ENCODE results near the gene RPL19. TPM values are rescaled to one million over a fixed set of nuclear protein-coding genes. Genes with fewer than 3 reads are reported as not detected.

RPL19 gene
- total and polyA plus RNA-seq, 2 donors (not counting 3 experiments of a cell fraction or from before 2014, with no cell fraction given), result 1,802 to 1,958 TPM

- TF ChIP-seq POLR2A (IDR thresholded peaks at IDR 0.05; ENCODE audit: low read depth, low read length) (no peak), EZH2 (IDR thresholded peaks at IDR 0.05; ENCODE audit: borderline replicate concordance, low read depth, low read length, severe bottlenecking) (peak; percentile 93), CTCF (IDR thresholded peaks at IDR 0.05; ENCODE audit: extremely low read depth in 1 of 2, insufficient read depth in 1 of 2, low read depth in 1 of 2, low read length in 2 of 2) (no peak)
- DNase-seq (ENCODE audit: low read depth, low spot score) (no peak), FAIRE-seq (no peak)
- CTCF ChIA-PET, result interaction anchor here (0.6 to 1.4 kb wide), 7 partner anchors 8 to 61 kb away, joined by 3 to 12 read pairs (median 5); no protein-coding TSS in a partner anchor
- Histone ChIP-seq H3K27me3 (ENCODE audit: control insufficient read depth in 2 of 2, insufficient read depth in 2 of 2, low read length in 2 of 2) (peaks cover 28 to 31% of the 10 kb centered on the region in 2 experiments), H3K4me1 (ENCODE audit: control insufficient read depth, extremely low read depth, insufficient read depth, low read length) (peaks cover 14% of the 10 kb centered on the region), H3K9me1 (replicated peaks; ENCODE audit: control insufficient read depth, extremely low read depth, insufficient read depth, low read length) (no peaks in the 10 kb centered on the region), H3K9ac (replicated peaks; ENCODE audit: extremely low read depth, insufficient read depth, low read length) (no peak within 1 kb of the TSS), H4K20me1 (replicated peaks; ENCODE audit: control insufficient read depth, extremely low read depth, insufficient read depth, low read length) (no peaks in the 10 kb centered on the region), H3K79me2 (ENCODE audit: control insufficient read depth, insufficient read depth, low read length) (no peaks in the 10 kb centered on the region), H3K27ac (ENCODE audit: insufficient read depth, low read depth, low read length) (no peak within 1 kb of the TSS), H2AFZ (ENCODE audit: low read depth, low read length) (peak within 1 kb of the TSS; percentile 42), H3K4me2 (ENCODE audit: insufficient read depth, low read length) (peak within 1 kb of the TSS; percentile 55), H3K9me3 (replicated peaks; ENCODE audit: control insufficient read depth, insufficient read depth, low read length) (no peaks in the 10 kb centered on the region), H3K36me3 (ENCODE audit: control insufficient read depth in 2 of 2, extremely low read depth in 1 of 2, insufficient read depth in 2 of 2, low read length in 2 of 2) (no peaks in the 10 kb centered on the region), H3K4me3 (replicated peaks in 1 of 3; ENCODE audit: insufficient read depth in 1 of 3, low read depth in 1 of 3, low read length in 3 of 3) (peak within 1 kb of the TSS in 2 of 3 experiments; percentile 9 to 26)
- dilution Hi-C loops (cut with MboI; ENCODE audit: extremely low pct_ligation_motif_present, low sequenced_read_pairs), result no loop called here
- POLR2A ChIA-PET, result no interaction called here
- intact Hi-C loops (cut with micrococcal nuclease), result loop anchor here (2.0 kb wide), 1 partner anchor 25 kb away; the partner anchor contains the start of gene RPL19
- BruUV-seq (replicated peaks), result no TSS peak
Observed at GRCh38 chr17:39225308-39225958, 25.4 kb downstream of the RPL19 start, which contains the start of gene STAC2. TSS of gene STAC2 (minus strand) at chr17:39225945. CDS start at chr17:39225502, 443 bp downstream.
